NCI-H1436 treated with DMSO at 0.1 percent for 48 hours (cell line): ENCODE measurements around the gene NUDT13.
"Not testable (repeated sequence)": the region's sequence is repeated elsewhere in the genome, so short reads cannot be mapped to it uniquely, and the experiment has no call there.

Experiments used
- DNase-seq: peaks from one replicate; lab custom pipeline; 2025; lab: John Stamatoyannopoulos, UW

NUDT13 gene

GRCh38 chr10:73099141-73099540 lies 11.1 kb upstream of the NUDT13 start:
- DNase-seq, result no peak

- DNase-seq, result no peak
These were observed 4.0 kb upstream of the NUDT13 start for GRCh38 chr10:73106301-73106700.

- not testable (repeated sequence) for DNase-seq
These were observed 1.0 kb upstream of the NUDT13 start for GRCh38 chr10:73109248-73109652.

GRCh38 chr10:73112032-73112431 lies 1.8 kb downstream of the NUDT13 start:
- not testable (repeated sequence) for DNase-seq

GRCh38 chr10:73113551-73113950 lies 3.3 kb downstream of the NUDT13 start:
- DNase-seq, result no peak

- DNase-seq, result no peak
These were observed 5.8 kb downstream of the NUDT13 start for GRCh38 chr10:73116017-73116416.

GRCh38 chr10:73117976-73118743 lies 7.9 kb downstream of the NUDT13 start:
- no peak for DNase-seq

- no peak for DNase-seq
These were observed 9.2 kb downstream of the NUDT13 start for GRCh38 chr10:73119457-73119856.

GRCh38 chr10:73119952-73120351 lies 9.7 kb downstream of the NUDT13 start:
- DNase-seq, result no peak

GRCh38 chr10:73126343-73126742 lies 16.1 kb downstream of the NUDT13 start:
- no peak for DNase-seq

GRCh38 chr10:73131301-73131700 lies 21.0 kb downstream of the NUDT13 start:
- DNase-seq, result peak; percentile 88

GRCh38 chr10:73131913-73132686 lies 21.8 kb downstream of the NUDT13 start:
- DNase-seq, result peak; percentile 9

GRCh38 chr10:73134727-73135126 lies 24.5 kb downstream of the NUDT13 start:
- no peak for DNase-seq

GRCh38 chr10:73136627-73137026 lies 26.4 kb downstream of the NUDT13 start:
- no peak for DNase-seq

- DNase-seq, result no peak
These were observed 29.0 kb downstream of the NUDT13 start for GRCh38 chr10:73139251-73139650.

GRCh38 chr10:73141603-73142002 lies 31.3 kb downstream of the NUDT13 start:
- no peak for DNase-seq

GRCh38 chr10:73150633-73151413 lies 40.6 kb downstream of the NUDT13 start:
- not testable (repeated sequence) for DNase-seq

GRCh38 chr10:73152009-73152408 lies 41.8 kb downstream of the NUDT13 start:
- DNase-seq, result no peak

GRCh38 chr10:73156054-73156453 lies 45.8 kb downstream of the NUDT13 start:
- no peak for DNase-seq

GRCh38 chr10:73159038-73159648 lies 48.9 kb downstream of the NUDT13 start:
- DNase-seq, result peak; percentile 9

GRCh38 chr10:73161079-73161478 lies 50.8 kb downstream of the NUDT13 start:
- no peak for DNase-seq

- no peak for DNase-seq
These were observed 51.4 kb downstream of the NUDT13 start for GRCh38 chr10:73161662-73162061.
